AG09309 (cell line): ENCODE measurements around the gene UBASH3B.

Experiments
- DNase-seq: peaks from one replicate; pipeline ENCODE4 v3.0.0-alpha.2; 2010; ENCODE audit warnings: low read depth
- H3K4me3 ChIP-seq: 2 replicates; pipeline ENCODE4 v1.5.1; 2011; ENCODE audit warnings: mild to moderate bottlenecking, low read depth, low read length, moderate library complexity; ENCODE audit not compliant: control insufficient read depth
- CTCF ChIP-seq: IDR thresholded peaks from 2 replicates; pipeline ENCODE4 v1.5.1; 2011; ENCODE audit warnings: mild to moderate bottlenecking, low read depth, low read length, inconsistent platforms; ENCODE audit not compliant: insufficient read depth, control insufficient read depth; ENCODE audit errors: missing control alignments

Gene UBASH3B

GRCh38 chr11:122664188-122664587, 8.7 kb downstream of the UBASH3B start:
- TF ChIP-seq CTCF: no peak
- DNase-seq: no peak

GRCh38 chr11:122665861-122666260, 10.3 kb downstream of the UBASH3B start:
- no peak for DNase-seq
- TF ChIP-seq CTCF: no peak
- no peak overlapping the region for H3K4me3 ChIP-seq

More at GRCh38 chr11:122664188-122664587, 8.7 kb downstream of the UBASH3B start:
- H3K4me3 ChIP-seq: no peak overlapping the region

GRCh38 chr11:122666743-122667142, 11.2 kb downstream of the UBASH3B start:
- no peak for DNase-seq
- TF ChIP-seq CTCF: no peak
- H3K4me3 ChIP-seq: no peak overlapping the region

GRCh38 chr11:122668562-122669090, 13.1 kb downstream of the UBASH3B start:
- H3K4me3 ChIP-seq: no peak overlapping the region
- DNase-seq: no peak
- no peak for TF ChIP-seq CTCF

GRCh38 chr11:122670131-122670530, 14.6 kb downstream of the UBASH3B start:
- H3K4me3 ChIP-seq: no peak overlapping the region
- DNase-seq: no peak
- TF ChIP-seq CTCF: no peak

GRCh38 chr11:122671400-122671891, 15.9 kb downstream of the UBASH3B start:
- TF ChIP-seq CTCF: no peak

More at GRCh38 chr11:122671400-122671891, 15.9 kb downstream of the UBASH3B start:
- no peak for DNase-seq
- H3K4me3 ChIP-seq: no peak overlapping the region
